GM12878 (cell line): ENCODE measurements around the gene KDM3B. TPM values are rescaled to one million over a fixed set of nuclear protein-coding genes. Genes with fewer than 3 reads are reported as not detected.

Source experiments
- ATAC-seq: fragments of 200-7000 bp; cut with Tn5 transposase; 3 replicates; pipeline ENCODE4 v1.9.1; 2020; ENCODE audit warnings: mild to moderate bottlenecking, moderate library complexity
- BruUV-seq: library from RNA; stranded (reverse); fragments of 400-500 nt; replicated peaks from 2 replicates; lab custom pipeline; 2021; lab: Mats Ljungman, UMichigan
- CTCF ChIA-PET: fragments of 300-600 bp; sonication (Branson Sonifier 250); formaldehyde crosslinking; extraction: SDS; loops from one replicate; lab custom pipeline; 2021; ENCODE audit warnings: inconsistent platforms; lab: Yijun Ruan, JAX
- POLR2A ChIA-PET: fragments of 350-600 bp; formaldehyde crosslinking; extraction: SDS; loops from one replicate; lab custom pipeline; 2021; ENCODE audit warnings: inconsistent platforms; lab: Charles Lee
- RAD21 ChIA-PET: fragments of 300-600 bp; sonication (Branson Sonifier 250); formaldehyde crosslinking; loops from one replicate; lab custom pipeline; 2023; ENCODE audit warnings: antibody characterized with exemption; ENCODE audit not compliant: unreplicated experiment; lab: Charles Lee
- SMC1A ChIA-PET: fragments of 300-600 bp; sonication (Branson Sonifier 250); formaldehyde crosslinking; loops from one replicate; lab custom pipeline; 2023; ENCODE audit not compliant: unreplicated experiment, uncharacterized antibody; lab: Charles Lee
- DNase-seq: peaks from one replicate; pipeline ENCODE4 v3.0.0-alpha.2; 2011; ENCODE audit warnings: low read depth, low spot score
- FAIRE-seq: peaks from 3 replicates; lab custom pipeline; 2011; peaks lifted over from hg19 to GRCh38; lab: Jason Lieb, UNC
- H2AFZ ChIP-seq: 2 replicates; pipeline ENCODE4 v1.6.0; 2011; ENCODE audit warnings: low read depth, low read length, control low read depth; ENCODE audit not compliant: control insufficient read depth
- H3K27ac ChIP-seq: 2 replicates; pipeline ENCODE4 v1.5.1; 2011; ENCODE audit warnings: control low read depth; ENCODE audit not compliant: control insufficient read depth, insufficient read depth
- H3K27me3 ChIP-seq, 2 experiments: replicated peaks in 1 of 2; 2 replicates each; pipeline versions ENCODE4 v1.6.0 to v1.6.1; 2011; ENCODE audit warnings: low read length in 1 of 2; ENCODE audit not compliant: control insufficient read depth in 2 of 2, insufficient read depth in 2 of 2
- H3K36me3 ChIP-seq, 2 experiments: 2 replicates each; pipeline ENCODE4 v1.5.1; 2011; ENCODE audit warnings: low read length in 1 of 2; ENCODE audit not compliant: control insufficient read depth in 2 of 2, insufficient read depth in 2 of 2
- H3K4me1 ChIP-seq: 2 replicates; pipeline ENCODE4 v1.6.1; 2011; ENCODE audit warnings: mild to moderate bottlenecking, low read length, moderate library complexity, mixed read lengths; ENCODE audit not compliant: control insufficient read depth, insufficient read depth
- H3K4me2 ChIP-seq: 2 replicates; pipeline ENCODE4 v1.6.0; 2011; ENCODE audit warnings: control low read depth; ENCODE audit not compliant: control insufficient read depth, insufficient read depth
- H3K4me3 ChIP-seq: fragments of 200-600 bp; sonication (generic); 2 replicates; pipeline ENCODE4 v1.5.1; 2016
- H3K79me2 ChIP-seq: 2 replicates; pipeline ENCODE4 v1.6.0; 2011; ENCODE audit warnings: low read length; ENCODE audit not compliant: control insufficient read depth, insufficient read depth
- H3K9ac ChIP-seq: 2 replicates; pipeline ENCODE4 v1.8.0; 2011; ENCODE audit warnings: low read length, control low read depth, mixed read lengths; ENCODE audit not compliant: control insufficient read depth, insufficient read depth
- H3K9me3 ChIP-seq: replicated peaks from 3 replicates; pipeline ENCODE4 v1.5.1; 2011; ENCODE audit warnings: mild to moderate bottlenecking, low read length; ENCODE audit not compliant: control insufficient read depth, insufficient read depth
- H4K20me1 ChIP-seq: 2 replicates; pipeline ENCODE4 v1.6.0; 2011; ENCODE audit not compliant: control insufficient read depth, insufficient read depth
- BMI1 ChIP-seq: fragments of 450-650 bp; IDR thresholded peaks from 2 replicates; pipeline ENCODE4 v1.6.1; 2016; ENCODE audit warnings: mild to moderate bottlenecking, moderate library complexity, borderline replicate concordance
- FOXK2 ChIP-seq: fragments of 450-650 bp; IDR thresholded peaks from 2 replicates; pipeline ENCODE4 v1.6.1; 2017; ENCODE audit warnings: mild to moderate bottlenecking, moderate library complexity
- GATAD2B ChIP-seq: fragments of 450-650 bp; conservative IDR thresholded peaks from 2 replicates; pipeline ENCODE4 v1.6.1; 2017; ENCODE audit warnings: low read depth, mild to moderate bottlenecking, moderate library complexity
- MTA3 ChIP-seq: IDR thresholded peaks from 2 replicates; pipeline ENCODE4 v1.6.1; 2012; ENCODE audit warnings: low read length, inconsistent platforms, borderline replicate concordance
- POU2F2 ChIP-seq: IDR thresholded peaks from 3 replicates; pipeline ENCODE4 v1.6.1; 2011; ENCODE audit warnings: low read depth, mild to moderate bottlenecking, low read length, borderline replicate concordance
- RB1 ChIP-seq: fragments of 450-650 bp; formaldehyde crosslinking; IDR thresholded peaks from 2 replicates; pipeline ENCODE4 v1.6.1; 2017; ENCODE audit warnings: mild to moderate bottlenecking, borderline replicate concordance
- SREBF1 ChIP-seq: IDR thresholded peaks from 2 replicates; pipeline ENCODE4 v1.6.1; 2012; ENCODE audit warnings: mild to moderate bottlenecking, low read length
- WRNIP1 ChIP-seq: IDR thresholded peaks from 2 replicates; pipeline ENCODE4 v1.6.1; 2011; ENCODE audit warnings: low read depth, low read length, improper control_type of control experiment, borderline replicate concordance
- ZBTB33 ChIP-seq: fragments of 450-650 bp; IDR thresholded peaks from 2 replicates; pipeline ENCODE4 v1.6.1; 2017; ENCODE audit warnings: mild to moderate bottlenecking
- WGBS: methylation state at CpG from one replicate; pipeline ENCODE4 v1.1.6; 2016; ENCODE audit warnings: low lambda C conversion rate; ENCODE audit not compliant: insufficient replicate concordance, insufficient coverage; ENCODE audit errors: missing lambda C conversion rate; 5-methylcytosine and 5-hydroxymethylcytosine counted together
- in situ Hi-C: fragments of 300-500 bp; cut with MboI; formaldehyde crosslinking; loops from 9 replicates; pipeline ENCODE4 v1.14.3; 2018; ENCODE audit warnings: mixed read lengths
- intact Hi-C: fragments of 100-400 bp; cut with micrococcal nuclease; formaldehyde crosslinking; loops from one replicate; pipeline ENCODE4 v1.14.2; 2022; ENCODE audit not compliant: unreplicated experiment
- polyA plus RNA-seq, 11 experiments: library from polyadenylated mRNA; depleted of rRNA in 4 of 11; unstranded in 6 of 11; stranded (reverse) in 5 of 11; fragments of >200 nt; fragmentation: Nextera tagmentation in 4 of 11; fragmentation: Illumina TruSeq in 1 of 11; extraction: Ambion mirVana in 4 of 11; extraction: Trizol in 1 of 11; gene quantifications; 1 replicate in 1 of 11; 2 replicates in 10 of 11; pipeline versions ENCODE4 v1.2.1 to v1.2.3, GENCODE V29; 2011 to 2016; ENCODE audit warnings: inconsistent platforms in 2 of 11, missing spikeins in 2 of 11, low read depth in 1 of 11
- total RNA-seq, 4 experiments: library from RNA; depleted of rRNA in 3 of 4; stranded (reverse); fragments of >200 nt in 3 of 4; fragmentation: Illumina TruSeq in 1 of 4; extraction: Trizol in 1 of 4; gene quantifications; 2 replicates each; pipeline versions ENCODE4 v1.2.1 to v1.2.3, GENCODE V29; 2013 to 2021

KDM3B gene
- total and polyA plus RNA-seq, 10 of the 15 experiments (the other 5 are each of a cell fraction or from before 2014, with no cell fraction given), result 8.5 to 45.7 (median 29.0) TPM

GRCh38 chr5:138448070-138448469 is 95.6 kb downstream of the KDM3B start (continued):
- TF ChIP-seq GATAD2B, result no peak
- TF ChIP-seq POU2F2, result no peak
- no peak for TF ChIP-seq SREBF1
- TF ChIP-seq ZBTB33, result no peak
- no peak for TF ChIP-seq MTA3
- no peak for TF ChIP-seq RB1
- TF ChIP-seq, all 136 proteins: peak for 0

DNA sequence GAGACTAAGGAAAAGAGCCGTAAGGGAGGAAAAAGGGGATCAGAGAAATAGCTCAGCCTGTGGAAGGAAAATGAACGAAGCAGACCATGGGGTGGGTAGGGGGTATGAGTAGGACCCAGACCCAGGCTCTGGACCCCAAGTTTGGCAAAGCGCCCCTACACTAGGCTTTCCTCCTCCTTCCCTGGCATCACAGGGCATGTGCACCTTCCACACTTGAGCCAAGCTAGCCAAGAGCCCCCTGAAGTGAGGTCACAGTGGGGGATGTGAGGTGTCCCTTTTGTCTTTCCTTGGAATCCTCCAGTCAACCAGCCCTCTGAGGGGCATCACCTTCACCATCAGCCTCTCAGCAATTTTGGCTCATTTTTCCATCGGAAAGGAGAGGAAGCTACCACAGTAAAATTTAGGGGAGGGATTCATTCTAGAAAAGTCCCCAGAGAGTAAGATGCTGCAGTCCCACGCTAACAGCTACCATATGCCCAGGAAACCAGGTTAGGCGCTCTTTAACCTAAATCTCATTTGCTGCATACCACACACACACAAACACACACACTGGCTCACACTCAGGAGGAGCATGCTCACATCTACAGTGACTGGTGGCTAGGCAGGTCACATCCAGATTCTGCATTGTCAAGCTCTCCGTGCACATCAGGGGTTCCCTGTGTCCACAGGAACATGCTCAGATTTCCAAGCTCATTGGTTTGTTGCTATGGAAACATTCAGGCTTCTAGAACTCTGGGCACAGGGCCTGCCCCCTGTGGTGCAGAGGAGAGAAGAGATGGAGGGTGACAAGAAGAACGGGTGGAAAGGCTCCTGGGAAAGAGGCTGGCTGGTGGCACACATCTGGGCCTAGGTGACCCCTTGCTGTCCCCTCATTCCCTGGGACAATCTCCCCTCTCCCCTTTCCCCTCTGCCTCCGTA is 96.3 kb downstream of the KDM3B start:
- TF ChIP-seq BMI1 (peak; percentile 41; the same call in 1 of the 2 replicates), FOXK2 (no peak), WRNIP1 (no peak)
- WGBS, result 36% methylated on average over 9 of the region's 9 CpGs

More for the DNA sequence above, 96.3 kb downstream of the KDM3B start:
- intact Hi-C loops (no loop called here), in situ Hi-C loops (no loop called here)
- POLR2A ChIA-PET, result interaction anchor here (0.6 to 1.9 kb wide), 5 partner anchors 10 to 55 kb away, joined by 4 to 9 read pairs (median 4); partner anchors contain the start of genes EGR1 and REEP2
- no TSS peak for BruUV-seq
- no peaks in the 10 kb centered on the region for H4K20me1 ChIP-seq
- FAIRE-seq, result no peak
- no peak overlapping the region for H2AFZ ChIP-seq
- CTCF ChIA-PET, result interaction anchor here (0.5 to 7.0 kb wide), 30 partner anchors 7 to 271 kb away, joined by 3 to 123 read pairs (median 6); partner anchors contain the start of genes BRD8, CDC25C, EGR1 and ETF1
- H3K9ac ChIP-seq, result no peak overlapping the region
- no peaks in the 10 kb centered on the region for H3K36me3 ChIP-seq
- H3K27ac ChIP-seq, result no peak overlapping the region
- no peak for ATAC-seq
- SMC1A ChIA-PET, result interaction anchor here (0.5 to 5.4 kb wide), 9 partner anchors 10 to 1104 kb away, joined by 3 to 58 read pairs (median 4); partner anchors contain the start of gene REEP2
- no peaks in the 10 kb centered on the region for H3K79me2 ChIP-seq
- H3K4me3 ChIP-seq, result no peak overlapping the region
- no peak for DNase-seq
- no peaks in the 10 kb centered on the region for H3K9me3 ChIP-seq
- H3K27me3 ChIP-seq, result no peaks in the 10 kb centered on the region
- peaks cover 4% of the 10 kb centered on the region; the same call in 1 of the 2 replicates for H3K4me1 ChIP-seq
- RAD21 ChIA-PET, result interaction anchor here (0.5 to 5.8 kb wide), 6 partner anchors 9 to 268 kb away, joined by 3 to 56 read pairs (median 7); partner anchors contain the start of gene EGR1
- no peak overlapping the region for H3K4me2 ChIP-seq
